Measurements from ENCODE around the gene STRIP2.

The STRIP2 gene

DNA sequence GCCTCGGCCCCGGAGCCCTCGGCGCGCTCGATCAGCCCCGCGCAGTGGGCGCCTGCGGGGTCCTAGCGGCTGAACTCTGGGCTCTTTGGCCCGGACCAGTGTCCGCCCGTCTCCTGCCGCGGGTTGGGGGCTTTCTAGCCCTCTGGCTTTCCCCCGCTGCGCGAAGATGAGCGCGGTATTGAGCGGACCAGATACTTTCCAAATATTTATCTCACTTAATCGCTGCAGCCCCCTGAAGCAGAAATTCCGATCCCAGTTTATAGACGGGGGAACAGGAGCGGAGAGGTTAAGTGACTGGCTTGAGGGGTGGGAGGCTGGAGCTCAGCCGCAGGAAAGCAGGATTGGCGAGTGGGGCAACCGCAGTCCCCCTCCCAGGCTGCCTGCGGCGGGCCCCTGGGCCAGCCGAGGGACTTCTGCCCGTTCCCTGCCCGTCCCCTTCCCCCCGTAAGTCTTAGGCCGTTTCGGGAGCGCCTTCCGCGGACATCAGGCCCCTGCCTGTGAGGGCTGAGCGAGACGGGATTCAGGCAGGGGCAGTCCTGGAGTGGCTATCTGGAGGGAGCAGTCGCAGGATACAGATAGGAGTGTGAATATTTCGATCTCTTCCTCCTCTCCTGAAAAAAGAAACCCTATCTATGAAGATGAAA lies 565 bp downstream of the STRIP2 start (continued):
- TF ChIP-seq, protein P1, sequence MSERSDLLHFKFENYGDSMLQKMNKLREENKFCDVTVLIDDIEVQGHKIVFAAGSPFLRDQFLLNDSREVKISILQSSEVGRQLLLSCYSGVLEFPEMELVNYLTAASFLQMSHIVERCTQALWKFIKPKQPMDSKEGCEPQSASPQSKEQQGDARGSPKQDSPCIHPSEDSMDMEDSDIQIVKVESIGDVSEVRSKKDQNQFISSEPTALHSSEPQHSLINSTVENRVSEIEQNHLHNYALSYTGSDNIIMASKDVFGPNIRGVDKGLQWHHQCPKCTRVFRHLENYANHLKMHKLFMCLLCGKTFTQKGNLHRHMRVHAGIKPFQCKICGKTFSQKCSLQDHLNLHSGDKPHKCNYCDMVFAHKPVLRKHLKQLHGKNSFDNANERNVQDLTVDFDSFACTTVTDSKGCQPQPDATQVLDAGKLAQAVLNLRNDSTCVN (tag by site-specific recombination; optimal IDR thresholded peaks at IDR 0.05), result peak; percentile 46
- TF ChIP-seq ZNF341 (tag by site-specific recombination; IDR thresholded peaks at IDR 0.05; ENCODE audit: low read depth), result no peak

DNA sequence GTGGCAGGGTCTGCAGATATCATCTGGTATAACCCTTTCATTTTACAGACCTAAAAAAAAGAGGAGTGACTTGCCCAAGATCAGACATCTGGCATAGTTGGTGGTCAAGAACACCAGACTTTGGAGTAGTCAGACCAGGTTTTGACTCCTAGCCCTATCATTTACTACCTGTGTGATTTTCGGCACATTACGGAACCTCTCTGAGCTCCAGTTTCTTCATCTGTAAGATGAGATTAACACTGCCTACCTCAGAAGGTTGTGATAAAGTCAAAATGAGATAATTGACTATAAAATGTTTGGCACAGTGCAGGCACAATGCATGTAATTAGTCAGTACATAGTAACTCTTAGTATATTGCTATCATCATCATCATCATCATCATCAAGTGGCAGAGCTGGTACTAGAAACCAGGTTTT lies 1.2 kb downstream of the STRIP2 start:
- Histone ChIP-seq H3K4me3 (ENCODE audit: low read depth, low read length) (peak overlapping the region; percentile 88), H3K27ac (ENCODE audit: extremely low read depth, low read depth, low read length) (no peak overlapping the region), H3K4me1 (ENCODE audit: control insufficient read depth, insufficient read depth, low read length) (no peaks in the 10 kb centered on the region), H3K36me3 (ENCODE audit: control insufficient read depth in 2 of 2, insufficient read depth in 1 of 2, low read length in 2 of 2) (peaks cover 0 to 7% of the 10 kb centered on the region in 2 experiments; a peak in 1 of 3 replicates), H3K9me3 (ENCODE audit: control insufficient read depth, insufficient read depth, low read depth, low read length) (no peaks in the 10 kb centered on the region)
- TF ChIP-seq, protein P2, sequence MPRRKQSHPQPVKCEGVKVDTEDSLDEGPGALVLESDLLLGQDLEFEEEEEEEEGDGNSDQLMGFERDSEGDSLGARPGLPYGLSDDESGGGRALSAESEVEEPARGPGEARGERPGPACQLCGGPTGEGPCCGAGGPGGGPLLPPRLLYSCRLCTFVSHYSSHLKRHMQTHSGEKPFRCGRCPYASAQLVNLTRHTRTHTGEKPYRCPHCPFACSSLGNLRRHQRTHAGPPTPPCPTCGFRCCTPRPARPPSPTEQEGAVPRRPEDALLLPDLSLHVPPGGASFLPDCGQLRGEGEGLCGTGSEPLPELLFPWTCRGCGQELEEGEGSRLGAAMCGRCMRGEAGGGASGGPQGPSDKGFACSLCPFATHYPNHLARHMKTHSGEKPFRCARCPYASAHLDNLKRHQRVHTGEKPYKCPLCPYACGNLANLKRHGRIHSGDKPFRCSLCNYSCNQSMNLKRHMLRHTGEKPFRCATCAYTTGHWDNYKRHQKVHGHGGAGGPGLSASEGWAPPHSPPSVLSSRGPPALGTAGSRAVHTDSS (tag by site-specific recombination; IDR thresholded peaks at IDR 0.05), result peak; percentile 92
- TF ChIP-seq TCF7L2 (IDR thresholded peaks at IDR 0.05; ENCODE audit: borderline replicate concordance, low read depth, low read length) (no peak), OSR2 (tag by site-specific recombination; IDR thresholded peaks at IDR 0.05) (0 out of 2 replicates have a peak, but pooled peaks have one; percentile 24), ZNF768 (tag by site-specific recombination; IDR thresholded peaks at IDR 0.05) (0 out of 2 replicates have a peak, but pooled peaks have one; percentile 41)
- POLR2A ChIA-PET, result no interaction called here
- CTCF ChIA-PET, result interaction anchor here (0.7 to 0.9 kb wide), 2 partner anchors 34 to 36 kb away, joined by 3 to 4 read pairs; no protein-coding TSS in a partner anchor

DNA sequence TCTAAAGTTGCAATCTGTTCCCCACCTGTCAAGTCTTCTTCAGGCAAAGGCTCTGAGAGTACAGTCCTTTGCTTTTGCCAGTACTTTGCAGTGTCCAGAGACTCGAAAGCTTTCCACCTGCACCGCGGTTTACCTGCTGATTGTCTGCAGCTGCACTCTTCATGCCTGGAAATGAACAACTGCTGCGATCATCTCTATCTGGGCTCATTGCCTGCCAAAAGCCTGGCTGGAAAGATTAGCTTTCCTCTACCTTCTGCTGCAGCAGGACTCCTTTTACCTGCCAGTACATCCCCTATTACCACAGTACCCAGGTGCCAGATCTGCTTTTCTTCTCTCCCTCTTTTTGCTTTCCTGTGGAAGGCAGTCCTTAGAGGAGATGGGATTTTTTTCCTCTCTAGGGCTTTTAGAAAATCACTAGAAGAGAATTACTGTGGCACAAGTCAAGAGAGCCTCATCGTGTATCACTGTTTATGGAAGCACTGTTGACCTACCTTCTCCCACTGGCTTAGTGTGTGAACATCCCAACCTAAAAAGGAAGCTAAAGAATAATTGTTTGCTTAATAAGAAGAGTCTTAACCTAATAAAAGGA lies 2.2 kb downstream of the STRIP2 start:
- no peak overlapping the region for H3K4me3 ChIP-seq (ENCODE audit: low read depth, low read length)
- H3K27ac ChIP-seq (ENCODE audit: extremely low read depth, low read depth, low read length), result no peak overlapping the region
- H3K36me3 ChIP-seq (ENCODE audit: control insufficient read depth in 2 of 2, insufficient read depth in 1 of 2, low read length in 2 of 2), result peaks cover 0 to 7% of the 10 kb centered on the region in 2 experiments; a peak in 1 of 3 replicates
- no peaks in the 10 kb centered on the region for H3K9me3 ChIP-seq (ENCODE audit: control insufficient read depth, insufficient read depth, low read depth, low read length)
- ChIA-PET CTCF (interaction anchor here (0.6 to 0.9 kb wide), 2 partner anchors 35 to 38 kb away, joined by 3 read pairs; no protein-coding TSS in a partner anchor), POLR2A (interaction anchor here (0.6 kb wide), 1 partner anchor 16 kb away, joined by 3 read pairs; no protein-coding TSS in a partner anchor)
- no peaks in the 10 kb centered on the region for H3K4me1 ChIP-seq (ENCODE audit: control insufficient read depth, insufficient read depth, low read length)
- peak; percentile 83 for TF ChIP-seq FEZF1 (tag by site-specific recombination; IDR thresholded peaks at IDR 0.05)
- no peak for TF ChIP-seq ZNF629 (tag by site-specific recombination; IDR thresholded peaks at IDR 0.05)
- TF ChIP-seq ZNF133 (tag by site-specific recombination; IDR thresholded peaks at IDR 0.05), result no peak
- peak; percentile 97 for TF ChIP-seq ZBTB17 (tag by site-specific recombination; IDR thresholded peaks at IDR 0.05)
- no peak for TF ChIP-seq ZNF239 (tag by site-specific recombination; IDR thresholded peaks at IDR 0.05)
- no peak for TF ChIP-seq ZBTB7A (tag by site-specific recombination; IDR thresholded peaks at IDR 0.05; ENCODE audit: low read depth)

DNA sequence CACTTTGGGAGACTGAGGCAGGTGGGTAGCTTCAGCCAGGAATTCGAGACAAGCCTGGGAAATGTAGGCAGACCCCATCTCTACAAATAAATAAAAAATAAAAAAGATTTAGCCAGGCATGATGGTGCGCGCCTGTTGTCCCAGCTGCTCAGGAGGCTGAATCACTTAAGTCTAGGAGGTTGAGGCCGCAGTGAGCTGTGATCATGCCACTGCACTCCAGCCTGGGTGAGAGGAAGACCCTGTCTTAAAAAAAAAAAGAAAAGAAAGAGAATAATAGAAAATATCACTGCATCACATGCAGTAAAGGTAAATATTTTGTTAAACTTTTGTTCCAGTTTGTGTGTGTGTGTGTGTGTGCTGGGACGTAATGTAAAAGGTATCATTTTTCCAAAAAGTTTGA lies 3.0 kb downstream of the STRIP2 start:
- ChIA-PET POLR2A (no interaction called here), CTCF (no interaction called here)
- H3K9me3 ChIP-seq (ENCODE audit: control insufficient read depth, insufficient read depth, low read depth, low read length), result no peaks in the 10 kb centered on the region
- no peak overlapping the region for H3K4me3 ChIP-seq (ENCODE audit: low read depth, low read length)
- H3K36me3 ChIP-seq (ENCODE audit: control insufficient read depth in 2 of 2, insufficient read depth in 1 of 2, low read length in 2 of 2), result peaks cover 0 to 7% of the 10 kb centered on the region in 2 experiments; a peak in 1 of 3 replicates
- no peak overlapping the region for H3K27ac ChIP-seq (ENCODE audit: extremely low read depth, low read depth, low read length)
- no peak for TF ChIP-seq ZNF146 (tag by site-specific recombination; IDR thresholded peaks at IDR 0.05)
- TF ChIP-seq ZNF175 (tag by site-specific recombination; IDR thresholded peaks at IDR 0.05), result no peak
- TF ChIP-seq, protein P3, sequence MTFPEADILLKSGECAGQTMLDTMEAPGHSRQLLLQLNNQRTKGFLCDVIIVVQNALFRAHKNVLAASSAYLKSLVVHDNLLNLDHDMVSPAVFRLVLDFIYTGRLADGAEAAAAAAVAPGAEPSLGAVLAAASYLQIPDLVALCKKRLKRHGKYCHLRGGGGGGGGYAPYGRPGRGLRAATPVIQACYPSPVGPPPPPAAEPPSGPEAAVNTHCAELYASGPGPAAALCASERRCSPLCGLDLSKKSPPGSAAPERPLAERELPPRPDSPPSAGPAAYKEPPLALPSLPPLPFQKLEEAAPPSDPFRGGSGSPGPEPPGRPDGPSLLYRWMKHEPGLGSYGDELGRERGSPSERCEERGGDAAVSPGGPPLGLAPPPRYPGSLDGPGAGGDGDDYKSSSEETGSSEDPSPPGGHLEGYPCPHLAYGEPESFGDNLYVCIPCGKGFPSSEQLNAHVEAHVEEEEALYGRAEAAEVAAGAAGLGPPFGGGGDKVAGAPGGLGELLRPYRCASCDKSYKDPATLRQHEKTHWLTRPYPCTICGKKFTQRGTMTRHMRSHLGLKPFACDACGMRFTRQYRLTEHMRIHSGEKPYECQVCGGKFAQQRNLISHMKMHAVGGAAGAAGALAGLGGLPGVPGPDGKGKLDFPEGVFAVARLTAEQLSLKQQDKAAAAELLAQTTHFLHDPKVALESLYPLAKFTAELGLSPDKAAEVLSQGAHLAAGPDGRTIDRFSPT (tag by site-specific recombination; IDR thresholded peaks at IDR 0.05), result no peak
- H3K4me1 ChIP-seq (ENCODE audit: control insufficient read depth, insufficient read depth, low read length), result no peaks in the 10 kb centered on the region

Measured in HEK293 (cell line).